ENCODE measurements around the gene TESK1. TPM values are rescaled to one million over a fixed set of nuclear protein-coding genes. Genes with fewer than 3 reads are reported as not detected.
A peak's percentile ranks its signal among the peaks of the same experiment; 100 is the strongest.

The TESK1 gene
- total RNA-seq, 1 donor from 2014 or later, result 30.9 TPM

GRCh38 chr9:35649431-35650340 is 44.6 kb downstream of the TESK1 start:
- H3K79me2 ChIP-seq (ENCODE audit: insufficient read depth, low read length), result no peaks in the 10 kb centered on the region
- no peak for FAIRE-seq
- H3K9me3 ChIP-seq (ENCODE audit: insufficient read depth, low read depth, low read length), result no peaks in the 10 kb centered on the region
- no peak overlapping the region for H3K27ac Mint-ChIP-seq (ENCODE audit: unreplicated experiment)
- no peaks in the 10 kb centered on the region for H3K9me3 Mint-ChIP-seq (ENCODE audit: unreplicated experiment)
- no peaks in the 10 kb centered on the region for H3K27me3 ChIP-seq (ENCODE audit: insufficient read depth, low read length)
- H3K4me3 ChIP-seq (ENCODE audit: insufficient read depth, low read depth, low read length), result no peak overlapping the region
- H2AFZ ChIP-seq (ENCODE audit: low read depth, low read length), result peak overlapping the region; percentile 41
- TF ChIP-seq EZH2 (IDR thresholded peaks at IDR 0.05; ENCODE audit: insufficient read depth, low read length), result no peak
- no peak for TF ChIP-seq CTCF (IDR thresholded peaks at IDR 0.05; ENCODE audit: insufficient read depth, low read depth, low read length)
- DNase-seq (ENCODE audit: low read depth), result peak; percentile 8
- no peak overlapping the region for H3K27ac ChIP-seq (ENCODE audit: low read depth, low read length)
- H3K4me1 ChIP-seq (ENCODE audit: insufficient read depth, low read length), result peaks cover 16% of the 10 kb centered on the region
- no peaks in the 10 kb centered on the region for H3K36me3 Mint-ChIP-seq (ENCODE audit: low read depth, unreplicated experiment)
- peaks cover 11% of the 10 kb centered on the region for H3K4me1 Mint-ChIP-seq (ENCODE audit: low read depth, unreplicated experiment)
- no peaks in the 10 kb centered on the region for H3K27me3 Mint-ChIP-seq (ENCODE audit: low read depth, unreplicated experiment)
- H3K9ac ChIP-seq (ENCODE audit: low read length), result no peak overlapping the region
- peak overlapping the region; percentile 62 for H3K4me2 ChIP-seq (ENCODE audit: low read length)
- H3K36me3 ChIP-seq (ENCODE audit: insufficient read depth, low read length), result no peaks in the 10 kb centered on the region
- H3K4me3 Mint-ChIP-seq (ENCODE audit: unreplicated experiment), result peak overlapping the region; percentile 27
- no peaks in the 10 kb centered on the region for H4K20me1 ChIP-seq (ENCODE audit: insufficient read depth, low read length)

GRCh38 chr9:35650341-35651158 is 45.5 kb downstream of the TESK1 start, which contains the start of gene SIT1:
Gene SIT1 (minus strand): TSS chr9:35650931. CDS start chr9:35650853, 78 bp downstream.
- Histone ChIP-seq H3K36me3 (ENCODE audit: insufficient read depth, low read length) (no peaks in the 10 kb centered on the region), H2AFZ (ENCODE audit: low read depth, low read length) (peak within 1 kb of the TSS; percentile 41), H3K4me3 (ENCODE audit: insufficient read depth, low read depth, low read length) (no peak within 1 kb of the TSS), H3K9me3 (ENCODE audit: insufficient read depth, low read depth, low read length) (no peaks in the 10 kb centered on the region), H3K27me3 (ENCODE audit: insufficient read depth, low read length) (no peaks in the 10 kb centered on the region), H3K4me2 (ENCODE audit: low read length) (peak within 1 kb of the TSS; percentile 62), H3K9ac (ENCODE audit: low read length) (no peak within 1 kb of the TSS), H3K79me2 (ENCODE audit: insufficient read depth, low read length) (no peaks in the 10 kb centered on the region), H4K20me1 (ENCODE audit: insufficient read depth, low read length) (no peaks in the 10 kb centered on the region), H3K4me1 (ENCODE audit: insufficient read depth, low read length) (peaks cover 16% of the 10 kb centered on the region), H3K27ac (ENCODE audit: low read depth, low read length) (no peak within 1 kb of the TSS)
- Mint-ChIP-seq H3K27me3 (ENCODE audit: low read depth, unreplicated experiment) (no peaks in the 10 kb centered on the region), H3K27ac (ENCODE audit: unreplicated experiment) (no peak within 1 kb of the TSS), H3K4me1 (ENCODE audit: low read depth, unreplicated experiment) (peaks cover 11% of the 10 kb centered on the region), H3K36me3 (ENCODE audit: low read depth, unreplicated experiment) (no peaks in the 10 kb centered on the region), H3K9me3 (ENCODE audit: unreplicated experiment) (no peaks in the 10 kb centered on the region), H3K4me3 (ENCODE audit: unreplicated experiment) (no peak within 1 kb of the TSS)
- DNase-seq (ENCODE audit: low read depth) (no peak), FAIRE-seq (no peak)
- TF ChIP-seq EZH2 (IDR thresholded peaks at IDR 0.05; ENCODE audit: insufficient read depth, low read length) (no peak), CTCF (IDR thresholded peaks at IDR 0.05; ENCODE audit: insufficient read depth, low read depth, low read length) (no peak)
